ENCODE data around the gene IRAK1BP1. TPM values are rescaled to one million over a fixed set of nuclear protein-coding genes. Genes with fewer than 3 reads are reported as not detected.

The IRAK1BP1 gene
- polyA plus RNA-seq, 3 donors = 0.04 to 0.08 (median 0.04) TPM

DNA sequence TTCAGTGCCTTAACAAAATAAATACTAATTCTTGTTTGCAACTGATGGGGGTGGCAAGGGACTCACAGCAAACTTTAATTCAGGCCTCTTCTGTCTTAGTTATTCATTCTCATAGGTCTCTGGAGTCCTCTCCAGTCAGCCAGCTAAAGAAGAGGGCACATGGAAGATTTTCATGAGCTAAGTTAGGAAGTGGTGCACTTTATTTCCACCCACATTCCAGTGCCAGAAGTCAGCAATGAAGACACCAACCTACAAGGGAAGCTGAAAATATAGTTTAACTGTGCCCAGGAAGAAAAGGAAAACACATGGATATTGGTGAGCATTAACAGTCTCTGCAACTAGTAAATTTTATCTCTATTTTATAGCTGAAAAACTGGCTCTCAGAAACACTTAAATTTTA lies 16.7 kb upstream of the IRAK1BP1 start:
- Mint-ChIP-seq H3K4me3 (no peak overlapping the region), H3K27ac (no peak overlapping the region), H3K36me3 (no peaks in the 10 kb centered on the region), H3K9me3 (peaks cover 0 to 7% (median 0%) of the 10 kb centered on the region in 7 donors), H3K27me3 (ENCODE audit: low read depth in 3 of 3) (no peaks in the 10 kb centered on the region), H3K4me1 (no peaks in the 10 kb centered on the region)
- H3K27me3 ChIP-seq (ENCODE audit: control insufficient read depth in 2 of 2, insufficient read depth in 2 of 2, low read length in 2 of 2) = no peaks in the 10 kb centered on the region
- no peaks in the 10 kb centered on the region for H3K4me1 ChIP-seq (ENCODE audit: control insufficient read depth in 1 of 2, insufficient read depth in 2 of 2, low read length in 2 of 2)
- no peak overlapping the region for H3K9ac ChIP-seq (ENCODE audit: insufficient read depth, low read length, poor library complexity, severe bottlenecking)
- intact Hi-C loops (cut with micrococcal nuclease) = no loop called here
- no peaks in the 10 kb centered on the region for H4K20me1 ChIP-seq (ENCODE audit: insufficient read depth, low read length)
- no peak for DNase-seq
- H3K4me2 ChIP-seq (replicated peaks; ENCODE audit: extremely low read depth, low read length, poor library complexity, severe bottlenecking) = no peak overlapping the region
- H3K79me2 ChIP-seq (ENCODE audit: insufficient read depth, low read length) = no peaks in the 10 kb centered on the region
- no peaks in the 10 kb centered on the region for H3K9me3 ChIP-seq (replicated peaks in 1 of 2; ENCODE audit: control insufficient read depth in 1 of 2, insufficient read depth in 1 of 2, low read length in 2 of 2)
- H2AFZ ChIP-seq (ENCODE audit: insufficient read depth, low read depth, low read length, poor library complexity, severe bottlenecking) = no peak overlapping the region
- H3K27ac ChIP-seq (ENCODE audit: low read depth in 1 of 2, low read length in 2 of 2) = no peak overlapping the region
- H3K36me3 ChIP-seq (replicated peaks in 1 of 2; ENCODE audit: control insufficient read depth in 1 of 2, insufficient read depth in 2 of 2, low read length in 2 of 2) = no peaks in the 10 kb centered on the region
- TF ChIP-seq, protein P1, sequence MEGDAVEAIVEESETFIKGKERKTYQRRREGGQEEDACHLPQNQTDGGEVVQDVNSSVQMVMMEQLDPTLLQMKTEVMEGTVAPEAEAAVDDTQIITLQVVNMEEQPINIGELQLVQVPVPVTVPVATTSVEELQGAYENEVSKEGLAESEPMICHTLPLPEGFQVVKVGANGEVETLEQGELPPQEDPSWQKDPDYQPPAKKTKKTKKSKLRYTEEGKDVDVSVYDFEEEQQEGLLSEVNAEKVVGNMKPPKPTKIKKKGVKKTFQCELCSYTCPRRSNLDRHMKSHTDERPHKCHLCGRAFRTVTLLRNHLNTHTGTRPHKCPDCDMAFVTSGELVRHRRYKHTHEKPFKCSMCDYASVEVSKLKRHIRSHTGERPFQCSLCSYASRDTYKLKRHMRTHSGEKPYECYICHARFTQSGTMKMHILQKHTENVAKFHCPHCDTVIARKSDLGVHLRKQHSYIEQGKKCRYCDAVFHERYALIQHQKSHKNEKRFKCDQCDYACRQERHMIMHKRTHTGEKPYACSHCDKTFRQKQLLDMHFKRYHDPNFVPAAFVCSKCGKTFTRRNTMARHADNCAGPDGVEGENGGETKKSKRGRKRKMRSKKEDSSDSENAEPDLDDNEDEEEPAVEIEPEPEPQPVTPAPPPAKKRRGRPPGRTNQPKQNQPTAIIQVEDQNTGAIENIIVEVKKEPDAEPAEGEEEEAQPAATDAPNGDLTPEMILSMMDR (IDR thresholded peaks at IDR 0.05) = no peak
- no peak overlapping the region for H3K4me3 ChIP-seq (replicated peaks in 1 of 3; ENCODE audit: low read depth in 2 of 3, low read length in 3 of 3)

DNA sequence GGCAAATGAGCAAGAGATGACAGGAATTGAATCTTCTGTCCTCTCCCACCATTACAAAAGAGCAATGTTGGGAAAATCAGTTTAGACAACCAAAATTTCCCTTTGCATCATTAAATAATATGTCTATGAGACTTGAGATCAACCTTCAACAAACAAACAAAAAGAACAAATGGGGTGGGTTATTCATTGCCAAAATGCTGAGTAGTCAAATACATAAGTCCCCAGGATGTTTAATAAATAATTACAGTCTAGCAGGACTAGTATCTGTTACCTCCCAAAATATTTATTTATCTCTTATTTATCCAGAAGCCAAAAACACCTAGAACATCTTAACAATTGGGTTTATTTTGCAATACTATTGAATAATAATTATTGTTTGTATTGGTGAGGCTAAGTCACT lies 16.2 kb upstream of the IRAK1BP1 start:
- no peak for DNase-seq
- intact Hi-C loops (cut with micrococcal nuclease) = no loop called here
- H3K9ac ChIP-seq (ENCODE audit: insufficient read depth, low read length, poor library complexity, severe bottlenecking) = no peak overlapping the region
- TF ChIP-seq, protein P1 (IDR thresholded peaks at IDR 0.05) = no peak
- H3K27me3 ChIP-seq (ENCODE audit: control insufficient read depth in 2 of 2, insufficient read depth in 2 of 2, low read length in 2 of 2) = no peaks in the 10 kb centered on the region
- H3K36me3 ChIP-seq (replicated peaks in 1 of 2; ENCODE audit: control insufficient read depth in 1 of 2, insufficient read depth in 2 of 2, low read length in 2 of 2) = no peaks in the 10 kb centered on the region
- H3K4me1 ChIP-seq (ENCODE audit: control insufficient read depth in 1 of 2, insufficient read depth in 2 of 2, low read length in 2 of 2) = no peaks in the 10 kb centered on the region
- peaks cover 0 to 7% (median 0%) of the 10 kb centered on the region in 7 donors for H3K9me3 Mint-ChIP-seq
- H3K27me3 Mint-ChIP-seq (ENCODE audit: low read depth in 3 of 3) = no peaks in the 10 kb centered on the region
- H3K27ac Mint-ChIP-seq = no peak overlapping the region
- no peak overlapping the region for H3K4me2 ChIP-seq (replicated peaks; ENCODE audit: extremely low read depth, low read length, poor library complexity, severe bottlenecking)
- no peaks in the 10 kb centered on the region for H4K20me1 ChIP-seq (ENCODE audit: insufficient read depth, low read length)
- H3K79me2 ChIP-seq (ENCODE audit: insufficient read depth, low read length) = no peaks in the 10 kb centered on the region
- H2AFZ ChIP-seq (ENCODE audit: insufficient read depth, low read depth, low read length, poor library complexity, severe bottlenecking) = no peak overlapping the region
- H3K27ac ChIP-seq (ENCODE audit: low read depth in 1 of 2, low read length in 2 of 2) = no peak overlapping the region
- H3K4me3 ChIP-seq (replicated peaks in 1 of 3; ENCODE audit: low read depth in 2 of 3, low read length in 3 of 3) = no peak overlapping the region
- no peaks in the 10 kb centered on the region for H3K36me3 Mint-ChIP-seq
- H3K4me1 Mint-ChIP-seq = no peaks in the 10 kb centered on the region
- H3K4me3 Mint-ChIP-seq = no peak overlapping the region
- no peaks in the 10 kb centered on the region for H3K9me3 ChIP-seq (replicated peaks in 1 of 2; ENCODE audit: control insufficient read depth in 1 of 2, insufficient read depth in 1 of 2, low read length in 2 of 2)
